NB4 (cell line): Measurements from ENCODE around the gene TLN1.

Experiments
- CTCF ChIP-seq: IDR thresholded peaks from one replicate; pipeline ENCODE4 v1.5.1; 2012; ENCODE audit warnings: low read depth, low read length
- MAX ChIP-seq: IDR thresholded peaks from 2 replicates; pipeline ENCODE4 v1.6.1; 2011; ENCODE audit warnings: low read depth, low read length
- MYC ChIP-seq: IDR thresholded peaks from 2 replicates; pipeline ENCODE4 v1.6.1; 2011; ENCODE audit warnings: low read depth, low read length
- POLR2A ChIP-seq: IDR thresholded peaks from 2 replicates; pipeline ENCODE4 v1.6.1; 2011; ENCODE audit warnings: mild to moderate bottlenecking; ENCODE audit not compliant: insufficient read length; ENCODE audit errors: extremely low read depth

GRCh38 chr9:35691334-35691650, 40.7 kb downstream of the TLN1 start:
- no peak for TF ChIP-seq MAX
- TF ChIP-seq CTCF = no peak
- no peak for TF ChIP-seq POLR2A
- TF ChIP-seq MYC = no peak
